Amniotic stem cell (primary cell): ENCODE data around the gene KDM4C.

Experiments
- DNase-seq: peaks from one replicate; lab custom pipeline; 2025; lab: John Stamatoyannopoulos, UW

KDM4C gene

DNA sequence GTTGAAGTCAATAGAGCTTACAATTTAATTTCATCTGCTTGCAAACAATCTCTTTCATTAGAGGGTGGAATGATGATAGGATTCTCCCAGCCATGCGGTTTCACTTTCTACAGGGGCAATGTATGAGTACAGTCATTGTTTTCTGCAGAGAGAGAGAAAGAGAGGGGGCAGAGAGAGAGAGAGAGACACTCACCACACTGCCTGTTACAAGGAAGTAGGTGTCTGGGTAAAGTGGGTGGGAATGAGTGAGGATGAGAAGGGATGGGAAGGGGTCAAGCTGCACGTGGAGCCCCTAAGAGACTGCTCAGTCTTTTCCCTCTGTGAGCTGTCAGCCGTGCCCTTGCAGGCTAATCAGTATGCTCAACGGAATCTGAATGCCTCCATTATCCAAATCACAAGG is 454.3 kb downstream of the KDM4C start:
- DNase-seq, result no peak

DNA sequence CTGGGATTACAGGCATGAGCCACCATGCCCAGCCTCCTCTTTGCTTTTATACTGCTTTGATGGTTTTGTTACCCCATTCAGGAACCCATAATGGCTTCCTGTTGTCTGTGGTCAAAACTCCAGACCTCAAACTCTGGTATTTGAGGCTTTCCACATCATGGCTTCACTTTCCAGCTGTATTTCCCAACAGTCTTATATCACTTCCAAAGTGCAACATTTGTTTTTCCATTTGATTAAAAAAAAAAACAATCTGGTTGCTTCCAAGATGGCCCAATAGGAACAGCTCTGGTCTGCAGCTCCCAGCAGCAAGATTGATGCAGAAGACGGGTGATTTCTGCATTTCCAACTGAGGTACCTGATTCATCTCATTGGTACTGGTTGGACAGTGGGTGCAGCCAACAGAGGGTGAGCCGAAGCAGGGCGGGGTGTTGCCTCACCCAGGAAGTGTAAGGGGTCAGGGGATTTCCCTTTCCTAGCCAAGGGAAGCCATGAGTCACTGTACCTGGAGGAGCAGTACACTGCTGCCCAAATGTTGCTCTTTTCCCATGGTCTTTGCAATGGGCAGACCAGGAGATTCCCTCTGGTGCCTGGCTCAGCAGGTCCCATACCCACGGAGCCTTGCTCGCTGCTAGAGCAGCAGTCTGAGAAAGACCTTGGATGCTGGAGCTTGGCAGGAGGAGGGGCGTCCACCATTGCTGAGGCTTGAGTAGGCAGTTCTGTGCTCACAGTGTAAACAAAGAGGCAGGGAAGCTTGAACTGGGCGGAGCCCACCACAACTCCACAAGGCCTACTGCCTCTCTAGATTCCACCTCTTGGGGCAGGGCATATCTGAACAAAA is 458.4 kb downstream of the KDM4C start:
- DNase-seq, result no peak

DNA sequence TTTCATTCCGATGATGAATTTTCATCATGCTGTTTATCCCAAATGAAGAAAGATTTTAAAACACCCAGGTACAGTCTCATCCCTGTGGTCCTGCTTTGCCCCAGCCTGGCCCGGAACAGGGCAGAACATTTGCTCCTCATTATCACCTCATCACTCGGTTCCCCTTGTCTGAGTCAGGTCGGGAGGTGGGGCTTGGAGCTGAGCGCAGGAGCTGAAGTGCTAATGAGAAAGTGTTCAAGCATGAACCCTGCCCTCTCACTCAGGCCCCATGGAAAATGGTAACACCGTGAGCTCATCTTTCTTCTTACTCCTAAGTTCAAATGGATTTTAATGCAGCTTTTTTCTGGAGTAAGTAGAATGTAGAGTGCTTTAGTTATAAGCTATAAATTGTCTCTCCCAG is 466.2 kb downstream of the KDM4C start:
- no peak for DNase-seq
